H1 (cell line): Measurements from ENCODE around the gene DPP10. TPM values are rescaled to one million over a fixed set of nuclear protein-coding genes. Genes with fewer than 3 reads are reported as not detected.

Experiments
- CTCF ChIA-PET: fragments of 300-600 bp; sonication (Branson Sonifier 250); formaldehyde crosslinking; loops from one replicate; lab custom pipeline; 2021; ENCODE audit not compliant: partially characterized antibody; lab: Charles Lee
- POLR2A ChIA-PET: fragments of 300-600 bp; sonication (Branson Sonifier 250); formaldehyde crosslinking; loops from one replicate; lab custom pipeline; 2021; ENCODE audit warnings: inconsistent platforms; ENCODE audit not compliant: partially characterized antibody; lab: Charles Lee
- DNase-seq, 2 experiments: peaks; one replicate each; pipeline versions ENCODE4 v3.0.0 to v3.0.0-alpha.2; 2010 to 2022; ENCODE audit warnings: low spot score in 2 of 2, low read depth in 1 of 2, mixed read lengths in 1 of 2
- FAIRE-seq: peaks from 2 replicates; lab custom pipeline; 2011; peaks lifted over from hg19 to GRCh38; lab: Jason Lieb, UNC
- H2AFZ ChIP-seq: 2 replicates; pipeline ENCODE4 v1.8.1; 2012; ENCODE audit warnings: low read length, inconsistent platforms
- H2AK5ac ChIP-seq: 2 replicates; pipeline ENCODE4 v1.6.1; 2013; ENCODE audit warnings: low read depth, low read length
- H2BK120ac ChIP-seq: replicated peaks from 2 replicates; pipeline ENCODE3; 2013; ENCODE audit warnings: low read depth, low read length, inconsistent platforms
- H2BK12ac ChIP-seq: 2 replicates; pipeline ENCODE4 v1.6.1; 2013; ENCODE audit warnings: low read depth, low read length
- H2BK15ac ChIP-seq: 2 replicates; pipeline ENCODE4 v1.6.1; 2013; ENCODE audit warnings: low read length
- H2BK20ac ChIP-seq: 2 replicates; pipeline ENCODE4 v1.6.1; 2013; ENCODE audit warnings: low read length
- H2BK5ac ChIP-seq: 2 replicates; pipeline ENCODE4 v1.6.1; 2013; ENCODE audit warnings: low read depth, low read length
- H3K14ac ChIP-seq: 2 replicates; pipeline ENCODE4 v1.6.1; 2013; ENCODE audit warnings: inconsistent platforms; ENCODE audit not compliant: insufficient read length
- H3K18ac ChIP-seq: 2 replicates; pipeline ENCODE4 v1.6.1; 2013; ENCODE audit warnings: low read length; ENCODE audit errors: extremely low read depth
- H3K23ac ChIP-seq: 2 replicates; pipeline ENCODE4 v1.6.1; 2013; ENCODE audit warnings: inconsistent platforms; ENCODE audit not compliant: insufficient read length
- H3K23me2 ChIP-seq: 2 replicates; pipeline ENCODE4 v1.6.1; 2013; ENCODE audit warnings: low read depth, low read length
- H3K27ac ChIP-seq: 2 replicates; pipeline ENCODE4 v1.6.1; 2011; ENCODE audit warnings: low read depth, low read length, inconsistent platforms
- H3K27me3 ChIP-seq, 4 experiments: replicated peaks in 1 of 4; 1 replicate in 1 of 4; 2 replicates in 3 of 4; pipeline versions ENCODE4 v1.6.1 to v1.8.1; 2011 to 2013; ENCODE audit warnings: low read length in 3 of 4, mild to moderate bottlenecking in 3 of 4, inconsistent platforms in 2 of 4, mixed read lengths in 2 of 4, moderate library complexity in 1 of 4; ENCODE audit not compliant: control insufficient read depth in 3 of 4, insufficient read depth in 3 of 4; ENCODE audit errors: extremely low read depth in 1 of 4
- H3K36me3 ChIP-seq, 4 experiments: 2 replicates each; pipeline versions ENCODE4 v1.6.1 to v1.8.1; 2011 to 2013; ENCODE audit warnings: mild to moderate bottlenecking in 4 of 4, low read length in 3 of 4, moderate library complexity in 2 of 4, control low read depth in 1 of 4, inconsistent platforms in 1 of 4; ENCODE audit not compliant: insufficient read depth in 4 of 4, control insufficient read depth in 2 of 4
- H3K4ac ChIP-seq: replicated peaks from 2 replicates; pipeline ENCODE3; 2013; ENCODE audit warnings: low read length, low read depth, mixed read lengths, inconsistent platforms; ENCODE audit not compliant: insufficient read length
- H3K4me1 ChIP-seq, 4 experiments: replicated peaks in 1 of 4; 1 replicate in 1 of 4; 2 replicates in 3 of 4; pipeline versions ENCODE4 v1.6.1 to v1.8.1; 2011 to 2013; ENCODE audit warnings: low read length in 3 of 4, inconsistent platforms in 2 of 4, mixed read lengths in 1 of 4; ENCODE audit not compliant: insufficient read depth in 4 of 4, control insufficient read depth in 3 of 4
- H3K4me2 ChIP-seq, 2 experiments: 2 replicates each; pipeline versions ENCODE4 v1.6.1 to v1.8.1; 2011 to 2013; ENCODE audit warnings: low read depth in 2 of 2, low read length in 2 of 2, control low read depth in 1 of 2, inconsistent platforms in 1 of 2, mild to moderate bottlenecking in 1 of 2; ENCODE audit not compliant: insufficient read depth in 1 of 2
- H3K4me3 ChIP-seq, 4 experiments: fragments of 200-600, 300-600 bp in 1 of 4; sonication (generic), shearing (Covaris generic), sonication (Bioruptor Twin) in 1 of 4; 2 replicates each; pipeline versions ENCODE4 v1.5.1 to v1.8.1; 2011 to 2016; ENCODE audit warnings: low read length in 4 of 4, low read depth in 3 of 4, control low read depth in 2 of 4, inconsistent platforms in 2 of 4, mild to moderate bottlenecking in 2 of 4, mixed read lengths in 1 of 4, moderate library complexity in 1 of 4; ENCODE audit not compliant: insufficient read depth in 2 of 4; ENCODE audit errors: extremely low read depth in 1 of 4
- H3K56ac ChIP-seq: replicated peaks from 2 replicates; pipeline ENCODE3; 2013; ENCODE audit warnings: low read depth, mild to moderate bottlenecking, mixed read lengths, low read length, inconsistent platforms; ENCODE audit not compliant: insufficient read length
- H3K79me1 ChIP-seq: 2 replicates; pipeline ENCODE4 v1.6.1; 2013; ENCODE audit warnings: low read depth, low read length, control low read depth
- H3K79me2 ChIP-seq, 2 experiments: 2 replicates each; pipeline versions ENCODE4 v1.6.1 to v1.8.1; 2012 to 2013; ENCODE audit warnings: low read length in 2 of 2, mild to moderate bottlenecking in 2 of 2, inconsistent platforms in 1 of 2; ENCODE audit not compliant: insufficient read depth in 2 of 2, control insufficient read depth in 1 of 2
- H3K9ac ChIP-seq, 4 experiments: replicated peaks in 1 of 4; 1 replicate in 1 of 4; 2 replicates in 3 of 4; pipeline versions ENCODE4 v1.6.1 to v1.8.1; 2011 to 2013; ENCODE audit warnings: low read depth in 3 of 4, low read length in 3 of 4, control low read depth in 2 of 4, mild to moderate bottlenecking in 2 of 4, moderate library complexity in 2 of 4, inconsistent platforms in 1 of 4; ENCODE audit errors: extremely low read depth in 1 of 4
- H3K9me3 ChIP-seq, 2 experiments: 2 replicates each; pipeline versions ENCODE4 v1.6.1 to v1.8.1; 2012 to 2013; ENCODE audit warnings: mild to moderate bottlenecking in 2 of 2, moderate library complexity in 2 of 2, control low read depth in 1 of 2, inconsistent platforms in 1 of 2, low read depth in 1 of 2, low read length in 1 of 2, mixed read lengths in 1 of 2; ENCODE audit not compliant: insufficient read depth in 2 of 2
- H4K20me1 ChIP-seq, 2 experiments: replicated peaks in 1 of 2; 2 replicates each; pipeline versions ENCODE3 to v1.8.1; 2011 to 2013; ENCODE audit warnings: inconsistent platforms in 2 of 2, low read length in 2 of 2, mild to moderate bottlenecking in 1 of 2; ENCODE audit not compliant: insufficient read depth in 2 of 2, control insufficient read depth in 1 of 2
- H4K5ac ChIP-seq: 2 replicates; pipeline ENCODE4 v1.6.1; 2013; ENCODE audit warnings: low read length, low read depth, mixed read lengths, inconsistent platforms; ENCODE audit not compliant: insufficient read length
- H4K8ac ChIP-seq: 2 replicates; pipeline ENCODE4 v1.8.0; 2013; ENCODE audit warnings: mild to moderate bottlenecking, moderate library complexity, low read length, inconsistent platforms; ENCODE audit not compliant: insufficient read depth; ENCODE audit errors: extremely low read depth
- H4K91ac ChIP-seq: replicated peaks from 2 replicates; pipeline ENCODE3; 2013; ENCODE audit warnings: low read length, mixed read lengths, inconsistent platforms; ENCODE audit not compliant: insufficient read length
- KDM5A ChIP-seq: fragments of 200-600 bp; IDR thresholded peaks from 2 replicates; pipeline ENCODE4 v1.7.1; 2012; ENCODE audit warnings: mild to moderate bottlenecking, low read length, inconsistent platforms, mixed read lengths
- WGBS, 2 experiments: shearing (Covaris generic) in 1 of 2; methylation state at CpG; one replicate each; pipeline versions ENCODE4 v1.1.6 to v1.1.7; 2013 to 2015; ENCODE audit warnings: low lambda C conversion rate in 2 of 2, mixed read lengths in 2 of 2, inconsistent platforms in 1 of 2, low coverage in 1 of 2, missing lambda C conversion rate in 1 of 2; ENCODE audit not compliant: insufficient replicate concordance in 2 of 2, insufficient coverage in 1 of 2, insufficient read length in 1 of 2; ENCODE audit errors: extremely low coverage in 1 of 2, missing lambda C conversion rate in 1 of 2; 5-methylcytosine and 5-hydroxymethylcytosine counted together
- polyA plus RNA-seq, 7 experiments: library from polyadenylated mRNA; depleted of rRNA in 3 of 7; stranded (reverse) in 5 of 7; unstranded in 2 of 7; fragments of >200 nt in 5 of 7; fragments of 200-250 nt in 2 of 7; gene quantifications; 1 replicate in 5 of 7; 2 replicates in 1 of 7; 4 replicates in 1 of 7; pipeline versions ENCODE4 v1.2.1 to v1.2.3, GENCODE V29; 2011 to 2013; ENCODE audit warnings: missing spikeins in 2 of 7, mixed read lengths in 2 of 7
- total RNA-seq: library from RNA; stranded (reverse); fragmentation: NEBNext Ultra II Directional; extraction: Animal tissue kit (Norgen Biotek cat#: 25700); gene quantifications from 2 replicates; pipeline ENCODE4 v1.2.1, GENCODE V29; 2021

DPP10 gene
- total and polyA plus RNA-seq, 2 of the 8 experiments (the other 6 are each of a cell fraction or from before 2014, with no cell fraction given): 3.3 to 7.2 TPM

DNA sequence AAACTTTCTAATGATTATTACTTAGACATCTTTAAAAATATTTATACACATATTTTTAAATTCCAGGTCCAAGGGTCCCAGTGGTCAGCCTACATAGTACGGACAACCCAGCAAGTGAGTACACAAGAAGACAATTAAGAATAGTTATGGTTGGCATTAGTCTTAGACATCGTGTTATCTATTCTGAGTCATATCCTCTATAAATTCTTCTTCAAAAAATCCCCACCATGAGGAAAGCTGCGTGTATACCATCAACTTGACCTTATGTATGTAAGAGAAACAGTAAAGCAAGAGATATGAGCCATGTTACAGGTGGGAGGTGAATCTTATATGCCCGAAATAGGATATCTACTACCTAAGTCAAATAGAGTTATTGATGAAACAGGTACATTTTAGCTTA is 1339.8 kb downstream of the DPP10 start:
- H4K20me1 ChIP-seq: no peaks in the 10 kb centered on the region
- H2BK15ac ChIP-seq: no peak overlapping the region
- H3K4ac ChIP-seq: no peak overlapping the region
- no peak for FAIRE-seq
- no peak overlapping the region for H2AFZ ChIP-seq
- H3K79me1 ChIP-seq: no peaks in the 10 kb centered on the region
- no peak overlapping the region for H2BK20ac ChIP-seq
- H2AK5ac ChIP-seq: no peak overlapping the region
- WGBS, 2 experiments: 96% methylated on average over 4 of the region's 4 CpGs; no CpG with 5 or more reads in 1 of the 2 experiments
- H3K18ac ChIP-seq: no peak overlapping the region
- TF ChIP-seq KDM5A: no peak
- TF ChIP-seq, all 59 proteins: peak for 0
- Histone ChIP-seq H2BK5ac (no peak overlapping the region), H3K23ac (no peak overlapping the region), H3K4me2 (no peak overlapping the region), H4K5ac (no peak overlapping the region), H3K4me1 (no peaks in the 10 kb centered on the region), H3K27me3 (no peaks in the 10 kb centered on the region), H2BK120ac (no peak overlapping the region), H3K56ac (no peak overlapping the region), H3K36me3 (0 out of 8 replicates have a peak, but pooled peaks cover 0 to 2% (median 0%) of the 10 kb centered on the region in 4 experiments), H4K91ac (no peak overlapping the region), H2BK12ac (no peak overlapping the region), H3K14ac (no peak overlapping the region), H3K79me2 (no peaks in the 10 kb centered on the region), H4K8ac (no peak overlapping the region), H3K9me3 (0 out of 4 replicates have a peak, but pooled peaks cover 0 to 2% of the 10 kb centered on the region in 2 experiments), H3K27ac (no peak overlapping the region), H3K23me2 (no peaks in the 10 kb centered on the region), H3K4me3 (no peak overlapping the region), H3K9ac (no peak overlapping the region)
- ChIA-PET CTCF (no interaction called here), POLR2A (no interaction called here)
- DNase-seq: no peak
